Adrenal gland (tissue), 12 donors: Measurements from ENCODE around the gene PTCH1. TPM values are rescaled to one million over a fixed set of nuclear protein-coding genes. Genes with fewer than 3 reads are reported as not detected.
A peak's percentile ranks its signal among the peaks of the same experiment; 100 is the strongest.

Experiments
- DNase-seq, 7 donors: peaks; one replicate each; pipeline ENCODE4 v3.0.0-alpha.2; 2019 to 2020
- H3K27ac ChIP-seq, 5 donors: fragments of 200-600 bp; sonication (generic) in 4 of 5; 1 replicate in 3 of 5; 2 replicates in 2 of 5; pipeline versions ENCODE4 v1.5.1 to v1.8.0; 2016 to 2020; ENCODE audit warnings: mild to moderate bottlenecking in 1 of 5
- H3K27me3 ChIP-seq: fragments of 200-600 bp; 2 replicates; pipeline ENCODE4 v1.8.0; 2021
- H3K36me3 ChIP-seq, 2 donors: fragments of 200-600 bp; replicated peaks in 1 of 2; 1 replicate in 1 of 2; 2 replicates in 1 of 2; pipeline versions ENCODE4 v1.5.1 to v1.8.0; 2018 to 2022
- H3K4me1 ChIP-seq, 2 donors: fragments of 200-600 bp; replicated peaks in 1 of 2; 1 replicate in 1 of 2; 2 replicates in 1 of 2; pipeline versions ENCODE4 v1.5.1 to v1.8.0; 2018 to 2021
- H3K4me3 ChIP-seq, 4 donors: fragments of 200-600 bp; sonication (generic) in 3 of 4; one replicate each; pipeline ENCODE4 v1.5.1; 2016 to 2018
- H3K9me3 ChIP-seq, 3 donors: fragments of 200-600 bp; sonication (generic) in 1 of 3; replicated peaks in 1 of 3; 1 replicate in 2 of 3; 2 replicates in 1 of 3; pipeline versions ENCODE4 v1.5.1 to v1.8.0; 2016 to 2021
- POLR2A ChIP-seq, 2 donors: fragments of 450-650 bp; IDR thresholded peaks; one replicate each; pipeline ENCODE4 v1.6.1; 2017; ENCODE audit warnings: antibody characterized with exemption in 2 of 2, mild to moderate bottlenecking in 2 of 2, moderate library complexity in 1 of 2
- WGBS, 4 donors: extraction: QIAGEN DNeasy Blood & Tissue Kit in 2 of 4; methylation state at CpG; one replicate each; pipeline versions ENCODE4 v1.1.5 to v1.1.7; 2013 to 2017; 5-methylcytosine and 5-hydroxymethylcytosine counted together
- intact Hi-C, 2 donors: fragments of 100-400 bp; cut with DNase I; formaldehyde crosslinking; loops; one replicate each; pipeline versions ENCODE4 v1.14.1 to v1.15.0; 2022 to 2023
- polyA plus RNA-seq, 3 donors: library from polyadenylated mRNA; stranded (reverse); fragments of 200-250 nt in 2 of 3; fragments of 350-450 nt in 1 of 3; fragmentation: Illumina TruSeq in 1 of 3; extraction: RNeasy Lipid Tissue Mini Kit (QIAGEN cat#74804) in 1 of 3; gene quantifications; one replicate each; pipeline ENCODE4 v1.2.3, GENCODE V29; 2013 to 2014
- total RNA-seq, 9 donors: library from RNA; depleted of rRNA in 4 of 9; stranded (reverse); fragments of >200 nt in 4 of 9; fragments of 120-200 nt in 1 of 9; fragmentation: NEBNext Ultra II Directional in 1 of 9; extraction: Animal tissue kit (Norgen Biotek cat#: 25700) in 1 of 9; gene quantifications; one replicate each; pipeline versions ENCODE4 v1.1.0 to v1.2.4, GENCODE V29; 2013 to 2023
- TF ChIP-seq, protein P1 (sequence below), 6 experiments: fragments of 450-650 bp in 4 of 6; fragments of 200-600 bp in 2 of 6; sonication (generic) in 1 of 6; IDR thresholded peaks; 1 replicate in 5 of 6; 2 replicates in 1 of 6; pipeline versions ENCODE4 v1.5.1 to v1.8.0; 2016 to 2021; ENCODE audit warnings: antibody characterized with exemption in 6 of 6, mild to moderate bottlenecking in 2 of 6, moderate library complexity in 1 of 6
- donor health status: healthy with polysubstance abuse.
- donor health status: Bipolar disorder and iron deficiency.
- donor health status: DM: yes; HTN: yes; CAD: no.
- donor health status: DM: no; HTN: no; CAD: no.
- donor health status: DM: no; HTN: no; CAD: no.
- donor health status: DM: yes; HTN: yes; CAD: no.

Gene PTCH1
- total and polyA plus RNA-seq, 12 donors = 2.5 to 29.8 (median 9.7) TPM

DNA sequence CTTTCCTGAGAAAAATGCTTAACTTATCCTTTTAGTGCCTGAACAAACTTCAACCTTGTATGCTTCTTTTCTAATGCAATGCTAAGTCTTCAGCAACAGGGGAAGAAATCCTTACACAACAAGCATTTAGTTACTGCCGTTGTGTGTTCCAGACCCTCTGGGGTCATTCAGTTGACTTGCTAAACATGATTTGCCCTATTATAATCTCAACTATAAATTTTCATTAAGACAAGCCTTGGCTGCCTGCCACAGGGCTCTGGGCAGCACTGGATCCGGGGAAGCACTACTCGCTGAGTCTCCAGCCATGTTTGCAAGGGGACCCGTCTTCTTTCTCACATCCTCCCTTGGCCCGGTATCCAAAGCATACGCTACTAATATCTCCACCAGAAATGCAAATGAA is 58.1 kb downstream of the PTCH1 start:
- DNase-seq = peak; percentile 22 to 85 (median 39)
- 59 to 68% (median 65%) methylated on average over 6 of the region's 6 CpGs for WGBS, 4 donors
- Histone ChIP-seq H3K4me3 (no peak overlapping the region), H3K27me3 (no peaks in the 10 kb centered on the region), H3K36me3 (peaks cover 0 to 20% of the 10 kb centered on the region in 2 donors), H3K4me1 (peaks cover 0 to 36% of the 10 kb centered on the region in 2 donors), H3K9me3 (no peaks in the 10 kb centered on the region), H3K27ac (peak overlapping the region in 1 of 5 donors; percentile 30)
- intact Hi-C loops = no loop called here
- TF ChIP-seq, protein P1, sequence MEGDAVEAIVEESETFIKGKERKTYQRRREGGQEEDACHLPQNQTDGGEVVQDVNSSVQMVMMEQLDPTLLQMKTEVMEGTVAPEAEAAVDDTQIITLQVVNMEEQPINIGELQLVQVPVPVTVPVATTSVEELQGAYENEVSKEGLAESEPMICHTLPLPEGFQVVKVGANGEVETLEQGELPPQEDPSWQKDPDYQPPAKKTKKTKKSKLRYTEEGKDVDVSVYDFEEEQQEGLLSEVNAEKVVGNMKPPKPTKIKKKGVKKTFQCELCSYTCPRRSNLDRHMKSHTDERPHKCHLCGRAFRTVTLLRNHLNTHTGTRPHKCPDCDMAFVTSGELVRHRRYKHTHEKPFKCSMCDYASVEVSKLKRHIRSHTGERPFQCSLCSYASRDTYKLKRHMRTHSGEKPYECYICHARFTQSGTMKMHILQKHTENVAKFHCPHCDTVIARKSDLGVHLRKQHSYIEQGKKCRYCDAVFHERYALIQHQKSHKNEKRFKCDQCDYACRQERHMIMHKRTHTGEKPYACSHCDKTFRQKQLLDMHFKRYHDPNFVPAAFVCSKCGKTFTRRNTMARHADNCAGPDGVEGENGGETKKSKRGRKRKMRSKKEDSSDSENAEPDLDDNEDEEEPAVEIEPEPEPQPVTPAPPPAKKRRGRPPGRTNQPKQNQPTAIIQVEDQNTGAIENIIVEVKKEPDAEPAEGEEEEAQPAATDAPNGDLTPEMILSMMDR (IDR thresholded peaks at IDR 0.05) = no peak
- no peak for TF ChIP-seq POLR2A (IDR thresholded peaks at IDR 0.05)

DNA sequence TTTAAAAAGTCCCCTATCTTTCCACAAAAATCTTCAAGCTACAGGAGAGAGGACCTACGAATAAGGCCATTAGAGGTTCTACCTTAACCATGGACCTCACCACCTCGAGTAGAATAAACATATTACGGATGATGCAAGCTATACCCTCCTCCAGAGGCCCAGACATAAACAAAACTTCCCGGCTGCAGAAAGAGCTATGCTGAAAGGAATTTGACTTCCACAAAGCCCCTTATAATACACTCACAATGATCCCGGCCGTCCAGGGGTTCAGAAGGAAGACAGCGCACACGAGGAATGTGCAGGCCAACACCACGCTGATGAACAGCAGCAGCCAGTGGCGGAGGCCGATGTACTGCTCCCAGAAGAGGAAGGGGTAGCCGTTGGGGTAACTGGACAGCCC is 59.0 kb downstream of the PTCH1 start:
- peaks cover 0 to 28% of the 10 kb centered on the region in 2 donors for H3K36me3 ChIP-seq
- 80 to 86% (median 83%) methylated on average over 12 of the region's 12 CpGs for WGBS, 4 donors
- no peaks in the 10 kb centered on the region for H3K27me3 ChIP-seq
- intact Hi-C loops = no loop called here
- peak overlapping the region in 2 of 5 donors; percentile 2 to 30 for H3K27ac ChIP-seq
- H3K9me3 ChIP-seq = no peaks in the 10 kb centered on the region
- peaks cover 0 to 28% of the 10 kb centered on the region in 2 donors for H3K4me1 ChIP-seq
- DNase-seq = no peak
- no peak overlapping the region for H3K4me3 ChIP-seq
- no peak for TF ChIP-seq POLR2A (IDR thresholded peaks at IDR 0.05)
- TF ChIP-seq, protein P1 (IDR thresholded peaks at IDR 0.05) = no peak

DNA sequence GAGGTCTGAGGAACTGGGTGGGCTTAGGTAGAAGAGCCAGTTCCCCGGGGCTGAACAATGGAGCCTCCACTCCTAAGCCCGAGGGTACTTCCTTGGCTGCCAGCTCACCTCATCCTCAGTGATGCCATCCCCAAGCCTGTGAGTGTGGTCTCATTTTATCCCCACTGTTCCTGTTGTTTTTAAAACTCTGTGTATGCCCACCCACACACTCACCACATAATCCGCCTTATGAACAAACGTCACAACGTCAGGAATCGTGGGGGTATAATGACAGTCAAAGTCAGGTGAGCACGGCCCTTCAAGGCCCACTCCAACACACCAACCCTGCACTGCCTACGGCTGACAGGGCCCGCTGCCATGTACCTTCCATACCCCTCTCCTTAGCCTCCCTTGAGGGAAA is 61.1 kb downstream of the PTCH1 start:
- Histone ChIP-seq H3K27me3 (no peaks in the 10 kb centered on the region), H3K36me3 (peaks cover 0 to 30% of the 10 kb centered on the region in 2 donors), H3K4me1 (peaks cover 0 to 23% of the 10 kb centered on the region in 2 donors), H3K4me3 (no peak overlapping the region), H3K27ac (no peak overlapping the region), H3K9me3 (no peaks in the 10 kb centered on the region)
- 90 to 95% (median 92%) methylated on average over 9 of the region's 9 CpGs for WGBS, 4 donors
- intact Hi-C loops = no loop called here
- no peak for DNase-seq
- TF ChIP-seq POLR2A (IDR thresholded peaks at IDR 0.05) = no peak
- TF ChIP-seq, protein P1 (IDR thresholded peaks at IDR 0.05) = no peak

DNA sequence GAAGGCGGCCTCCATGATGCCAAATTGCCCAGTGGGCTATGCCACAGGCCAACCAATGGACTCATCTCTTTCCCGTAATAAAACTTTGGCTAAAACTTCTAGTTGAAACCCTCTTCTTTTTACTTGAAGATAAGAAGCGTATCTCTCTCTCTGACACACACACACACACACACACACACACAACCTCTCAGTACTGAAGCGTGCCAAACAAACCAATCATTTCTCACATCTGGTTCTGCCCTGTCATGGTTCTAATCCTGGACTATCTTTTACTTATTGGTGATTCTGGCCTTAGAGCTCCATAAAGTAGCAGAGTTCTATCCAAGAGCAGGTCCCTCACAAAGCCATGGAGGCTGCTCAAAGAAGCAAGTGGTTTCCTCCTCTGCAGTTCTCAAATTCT is 64.6 kb downstream of the PTCH1 start:
- H3K27ac ChIP-seq = no peak overlapping the region
- no peak for TF ChIP-seq POLR2A (IDR thresholded peaks at IDR 0.05)
- TF ChIP-seq, protein P1 (IDR thresholded peaks at IDR 0.05) = no peak
- intact Hi-C loops = no loop called here
- no peaks in the 10 kb centered on the region for H3K9me3 ChIP-seq
- peaks cover 0 to 36% of the 10 kb centered on the region in 2 donors for H3K36me3 ChIP-seq
- 84 to 92% (median 88%) methylated on average over 4 of the region's 4 CpGs for WGBS, 4 donors
- no peaks in the 10 kb centered on the region for H3K27me3 ChIP-seq
- H3K4me3 ChIP-seq = no peak overlapping the region
- no peaks in the 10 kb centered on the region for H3K4me1 ChIP-seq
- no peak for DNase-seq
